SJCRH30 (cell line): ENCODE data around the gene ZDHHC17. TPM values are rescaled to one million over a fixed set of nuclear protein-coding genes. Genes with fewer than 3 reads are reported as not detected.

Experiments used
- DNase-seq, 2 experiments: peaks; one replicate each; pipeline ENCODE4 v3.0.0-alpha.2; 2015 to 2020
- H3K27ac ChIP-seq: fragments of 250-450 bp; sonication (Bioruptor Pico); 2 replicates; pipeline ENCODE4 v1.5.1; 2020; ENCODE audit warnings: mild to moderate bottlenecking, moderate library complexity
- H3K27me3 ChIP-seq: fragments of 250-450 bp; sonication (Bioruptor Pico); 2 replicates; pipeline ENCODE4 v1.5.1; 2020; ENCODE audit warnings: mild to moderate bottlenecking, moderate library complexity
- H3K36me3 ChIP-seq: fragments of 250-450 bp; sonication (Bioruptor Pico); 2 replicates; pipeline ENCODE4 v1.5.1; 2020; ENCODE audit warnings: mild to moderate bottlenecking, moderate library complexity
- H3K4me1 ChIP-seq: fragments of 250-450 bp; sonication (Bioruptor Pico); 2 replicates; pipeline ENCODE4 v1.5.1; 2020; ENCODE audit warnings: mild to moderate bottlenecking, moderate library complexity
- H3K4me3 ChIP-seq: fragments of 250-450 bp; sonication (Bioruptor Pico); 2 replicates; pipeline ENCODE4 v1.5.1; 2020; ENCODE audit warnings: mild to moderate bottlenecking, moderate library complexity
- H3K9me3 ChIP-seq: fragments of 250-450 bp; sonication (Bioruptor Pico); replicated peaks from 2 replicates; pipeline ENCODE4 v1.5.1; 2020; ENCODE audit warnings: mild to moderate bottlenecking, moderate library complexity
- total RNA-seq: library from RNA; depleted of rRNA; stranded (reverse); fragments of >200 nt; shearing (Covaris generic); gene quantifications from 2 replicates; pipeline ENCODE4 v1.2.3, GENCODE V29; 2014; rRNA removed

Gene ZDHHC17
- total RNA-seq, 1 experiment from 2014 or later = 41.3 TPM

DNA sequence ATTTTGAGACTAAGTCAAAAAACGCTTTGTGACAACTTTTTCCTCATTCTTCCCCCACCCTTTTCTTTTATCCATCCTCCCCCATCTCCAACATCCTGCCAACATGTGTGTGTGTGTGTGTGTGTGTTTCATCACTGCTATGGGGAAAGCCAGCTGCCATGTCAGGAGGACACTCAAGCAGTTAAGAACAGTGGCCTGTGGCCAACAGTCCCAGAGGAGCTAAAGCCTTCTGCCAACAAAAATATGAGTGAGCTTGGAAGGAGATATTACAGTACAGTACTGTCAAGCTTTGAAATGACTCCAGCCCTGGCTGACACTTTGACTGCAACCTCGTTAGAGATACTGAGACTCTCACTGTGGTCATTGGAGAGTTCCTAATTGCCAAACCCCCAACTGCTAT is 119.9 kb downstream of the ZDHHC17 start:
- DNase-seq = peak; percentile 40 to 41
- no peaks in the 10 kb centered on the region for H3K27me3 ChIP-seq
- no peaks in the 10 kb centered on the region for H3K36me3 ChIP-seq
- H3K4me1 ChIP-seq = peaks cover 11% of the 10 kb centered on the region; the same call in 1 of the 2 replicates
- no peak overlapping the region for H3K4me3 ChIP-seq
- H3K27ac ChIP-seq = no peak overlapping the region
- no peaks in the 10 kb centered on the region for H3K9me3 ChIP-seq

DNA sequence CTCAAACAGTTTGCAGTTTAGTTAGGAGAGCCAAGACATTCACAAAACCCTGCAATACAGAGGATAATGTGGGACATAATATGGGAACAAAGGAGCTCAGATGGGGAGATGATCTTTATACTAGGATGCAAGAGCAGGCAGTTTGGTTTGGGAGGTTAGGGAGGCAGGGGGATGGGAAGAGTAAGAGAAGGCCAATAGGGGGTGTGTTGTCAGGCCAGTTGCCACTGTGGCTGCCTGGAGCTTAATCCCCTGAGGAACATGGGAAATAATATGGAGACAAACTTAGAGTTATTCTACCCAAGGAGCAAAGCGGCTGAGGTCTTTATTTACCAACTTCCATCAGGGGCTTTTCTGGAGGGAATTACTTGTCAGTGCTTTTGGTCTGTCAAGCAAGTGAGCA is 124.9 kb downstream of the ZDHHC17 start:
- no peak overlapping the region for H3K4me3 ChIP-seq
- no peaks in the 10 kb centered on the region for H3K36me3 ChIP-seq
- H3K27me3 ChIP-seq = no peaks in the 10 kb centered on the region
- H3K9me3 ChIP-seq = no peaks in the 10 kb centered on the region
- no peaks in the 10 kb centered on the region for H3K4me1 ChIP-seq
- no peak overlapping the region for H3K27ac ChIP-seq
- no peak for DNase-seq

DNA sequence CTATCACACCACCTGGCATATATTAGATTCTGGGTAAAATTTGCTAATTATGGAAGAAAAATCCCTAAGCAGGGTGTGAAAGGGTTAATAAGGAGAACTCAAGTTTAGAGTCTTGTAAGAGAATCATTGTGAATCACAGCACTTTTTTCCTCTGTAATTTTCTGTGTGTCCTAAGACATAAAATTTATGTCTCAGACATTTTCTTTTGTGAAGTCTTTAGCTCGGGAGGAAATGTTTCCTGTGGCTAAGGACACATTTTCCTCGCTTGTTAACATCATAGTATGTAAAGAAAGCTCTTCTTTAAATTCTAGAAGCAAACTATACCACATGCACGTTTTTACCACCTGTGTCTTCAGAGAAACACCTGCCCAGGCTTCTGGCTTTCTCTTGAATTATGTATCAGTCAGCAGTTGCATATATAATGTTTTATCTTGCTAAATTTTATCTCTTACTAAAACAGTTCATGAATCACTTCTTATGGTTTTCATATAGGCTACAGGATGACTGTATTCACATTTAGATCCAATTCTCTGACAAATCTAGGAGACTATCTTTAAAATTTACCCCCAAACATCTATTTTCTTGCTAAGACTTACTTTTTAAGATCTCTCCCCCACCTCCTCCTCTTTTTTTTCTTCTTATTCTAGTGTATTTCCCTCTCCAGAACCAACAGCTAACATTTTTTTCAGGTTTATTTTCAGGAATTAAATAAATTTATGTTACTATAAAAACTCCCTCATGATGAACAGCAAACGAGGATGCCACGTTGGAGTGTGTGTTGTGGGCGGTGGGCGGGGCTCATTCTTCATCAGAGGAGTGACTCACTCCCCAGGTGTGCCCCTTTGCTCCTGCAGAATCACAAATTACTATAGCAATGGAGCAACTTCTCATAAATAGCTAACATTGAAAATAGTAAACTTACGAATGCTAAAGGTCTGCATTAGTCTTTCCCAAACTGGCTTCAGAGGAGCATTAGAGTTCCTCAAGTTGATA is 126.5 kb downstream of the ZDHHC17 start:
- Histone ChIP-seq H3K4me3 (no peak overlapping the region), H3K4me1 (no peaks in the 10 kb centered on the region), H3K27me3 (no peaks in the 10 kb centered on the region), H3K27ac (no peak overlapping the region), H3K9me3 (no peaks in the 10 kb centered on the region), H3K36me3 (no peaks in the 10 kb centered on the region)
- no peak for DNase-seq

DNA sequence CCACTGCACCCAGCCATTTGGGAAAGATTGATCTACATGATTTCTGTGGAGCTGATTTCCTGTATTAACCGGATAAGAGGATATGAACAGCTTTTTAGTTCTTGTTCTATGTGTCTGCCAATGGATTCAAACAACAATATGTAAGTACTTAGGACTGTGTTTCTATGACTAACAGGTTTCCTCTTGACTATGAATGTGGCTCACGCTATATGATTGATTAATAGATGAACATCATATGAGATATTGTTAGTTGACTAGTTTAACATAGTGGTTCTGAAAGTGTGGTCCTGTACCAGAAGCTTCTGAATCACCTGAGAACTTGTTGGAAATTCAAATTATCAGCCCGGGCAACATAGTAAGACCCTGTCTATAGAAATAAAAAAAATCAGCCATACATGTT is 127.7 kb downstream of the ZDHHC17 start:
- H3K27ac ChIP-seq = no peak overlapping the region
- no peaks in the 10 kb centered on the region for H3K4me1 ChIP-seq
- H3K27me3 ChIP-seq = no peaks in the 10 kb centered on the region
- DNase-seq = no peak
- H3K36me3 ChIP-seq = no peaks in the 10 kb centered on the region
- no peak overlapping the region for H3K4me3 ChIP-seq
- H3K9me3 ChIP-seq = no peaks in the 10 kb centered on the region

DNA sequence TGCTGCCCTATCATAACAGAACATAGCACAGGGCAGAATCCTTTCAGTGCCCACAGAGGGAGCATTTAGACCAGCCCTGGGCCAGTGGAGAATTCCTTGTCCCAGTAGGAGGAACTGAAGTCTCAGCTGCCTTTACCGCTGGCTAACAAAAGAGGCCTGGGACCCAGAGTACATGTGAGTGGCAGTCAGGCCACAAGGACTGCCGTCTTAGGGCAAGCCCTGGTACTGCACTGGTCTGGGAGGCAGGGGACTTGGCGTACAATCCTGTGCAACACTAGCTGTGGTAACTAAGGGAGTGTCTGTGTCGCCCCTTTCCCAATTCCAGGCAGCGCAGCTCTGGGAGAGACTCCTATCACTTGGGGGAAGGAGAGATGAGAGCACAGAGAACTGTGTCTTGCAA is 131.9 kb downstream of the ZDHHC17 start:
- H3K27ac ChIP-seq = no peak overlapping the region
- H3K4me1 ChIP-seq = no peaks in the 10 kb centered on the region
- no peaks in the 10 kb centered on the region for H3K9me3 ChIP-seq
- no peak overlapping the region for H3K4me3 ChIP-seq
- DNase-seq = no peak
- H3K27me3 ChIP-seq = no peaks in the 10 kb centered on the region
- no peaks in the 10 kb centered on the region for H3K36me3 ChIP-seq

DNA sequence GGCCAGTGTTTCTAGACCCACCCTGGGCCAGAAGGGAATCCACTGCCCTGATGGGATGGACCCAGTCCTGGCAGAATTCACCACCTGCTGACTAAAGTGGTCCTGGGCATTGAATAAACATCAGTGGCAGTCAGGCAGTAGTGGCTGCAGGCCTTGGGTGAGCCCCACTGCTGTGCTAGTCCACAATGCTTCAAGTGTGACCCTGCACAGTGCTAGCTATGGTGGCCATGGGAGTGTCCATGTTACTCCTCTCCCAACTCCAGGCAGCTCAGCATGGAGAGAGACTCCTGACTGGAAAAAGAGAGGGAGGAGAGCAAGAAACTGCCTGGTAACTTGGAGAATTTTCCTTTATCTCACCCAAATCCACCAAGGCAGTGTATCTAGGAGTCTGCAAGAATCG is 132.4 kb downstream of the ZDHHC17 start:
- H3K4me3 ChIP-seq = no peak overlapping the region
- no peaks in the 10 kb centered on the region for H3K4me1 ChIP-seq

DNA sequence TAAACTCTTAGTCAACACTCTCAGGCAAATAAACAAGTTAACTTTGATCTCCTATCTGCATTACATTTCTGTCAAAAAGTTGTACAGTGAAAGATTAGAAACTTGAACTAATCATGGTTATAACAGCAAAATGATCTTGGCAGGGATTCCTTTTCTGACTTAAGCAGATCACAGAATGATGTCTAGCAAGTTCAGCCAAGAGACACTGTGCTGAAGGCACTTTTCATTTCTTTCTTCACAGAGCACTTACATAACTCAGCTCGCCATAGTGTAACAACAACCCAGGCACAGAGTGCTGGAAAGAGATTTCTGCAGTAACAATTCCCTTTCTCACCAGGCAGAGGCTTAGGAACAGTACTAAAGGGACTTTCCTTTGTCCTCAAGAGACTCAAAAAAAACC is 134.5 kb downstream of the ZDHHC17 start:
- Histone ChIP-seq H3K27me3 (no peaks in the 10 kb centered on the region), H3K9me3 (no peaks in the 10 kb centered on the region), H3K36me3 (no peaks in the 10 kb centered on the region), H3K4me1 (no peaks in the 10 kb centered on the region), H3K27ac (no peak overlapping the region), H3K4me3 (no peak overlapping the region)
- DNase-seq = no peak

More for the DNA sequence above, 132.4 kb downstream of the ZDHHC17 start:
- no peak for DNase-seq
- no peaks in the 10 kb centered on the region for H3K36me3 ChIP-seq
- no peaks in the 10 kb centered on the region for H3K9me3 ChIP-seq
- H3K27ac ChIP-seq = no peak overlapping the region
- no peaks in the 10 kb centered on the region for H3K27me3 ChIP-seq

DNA sequence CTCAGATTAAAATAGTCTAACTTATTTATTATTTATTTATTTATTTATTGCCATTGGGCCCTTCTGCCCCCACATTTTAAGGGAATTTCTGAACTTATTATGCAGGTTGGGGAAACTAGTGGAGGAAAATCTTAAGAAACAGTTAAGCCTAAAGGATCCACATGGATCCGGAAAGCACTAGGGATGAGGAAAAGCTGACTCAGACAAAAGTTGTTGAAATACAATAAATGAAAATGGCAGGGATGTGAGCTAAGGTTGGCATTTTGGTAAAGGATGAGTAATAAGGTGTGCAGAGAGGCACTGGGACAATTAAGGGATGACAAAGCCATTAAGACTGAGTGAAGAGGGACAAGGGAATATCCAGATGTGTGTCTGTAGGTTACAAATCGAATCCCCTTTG is 135.6 kb downstream of the ZDHHC17 start:
- Histone ChIP-seq H3K9me3 (no peaks in the 10 kb centered on the region), H3K27me3 (no peaks in the 10 kb centered on the region), H3K4me3 (no peak overlapping the region), H3K27ac (no peak overlapping the region), H3K36me3 (no peaks in the 10 kb centered on the region), H3K4me1 (no peaks in the 10 kb centered on the region)
- no peak for DNase-seq

DNA sequence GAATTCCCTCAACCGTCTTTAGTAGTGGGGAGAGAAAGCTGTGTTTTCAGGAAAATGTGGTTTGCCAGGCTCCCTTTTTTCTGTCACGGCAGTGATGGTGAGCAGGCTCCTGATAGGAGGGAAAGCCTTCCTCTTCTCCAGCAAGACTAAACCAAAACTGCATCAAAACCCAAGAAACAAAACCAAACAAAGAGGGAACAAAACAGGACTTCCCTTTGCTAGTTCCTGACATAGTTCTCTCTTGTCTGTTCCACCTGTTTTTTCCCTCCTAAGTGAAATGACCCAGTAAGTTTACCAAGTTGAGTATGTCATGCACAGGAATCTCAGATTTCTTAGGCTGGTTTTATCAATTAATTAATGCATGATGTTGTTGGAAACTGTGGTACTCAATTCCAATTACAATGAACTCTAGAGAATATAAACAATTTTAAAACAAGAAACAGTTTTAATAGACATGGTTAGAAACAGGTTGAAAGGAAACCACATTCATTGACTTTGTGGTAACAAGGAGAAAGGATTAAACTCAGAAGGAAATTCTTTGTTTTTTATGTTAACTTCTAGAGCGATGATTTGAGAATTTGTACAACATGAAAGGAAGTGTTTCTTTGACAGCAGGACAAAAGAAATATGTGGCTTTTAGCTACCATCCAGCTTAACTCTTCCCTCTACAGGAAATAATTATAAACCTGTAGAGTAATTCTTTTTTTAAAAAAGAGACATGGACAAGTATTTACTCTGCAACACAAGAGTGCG is 137.9 kb downstream of the ZDHHC17 start:
- H3K36me3 ChIP-seq = no peaks in the 10 kb centered on the region
- no peaks in the 10 kb centered on the region for H3K9me3 ChIP-seq
- H3K27ac ChIP-seq = no peak overlapping the region
- no peaks in the 10 kb centered on the region for H3K4me1 ChIP-seq
- no peak for DNase-seq
- H3K27me3 ChIP-seq = no peaks in the 10 kb centered on the region
- H3K4me3 ChIP-seq = no peak overlapping the region

Other genes with a start within 250 kb of the ZDHHC17 start
- 54.7 and 64.0 TPM in 2 replicates for gene OSBPL8, start 204.3 kb upstream of the ZDHHC17 start, total RNA-seq
- 129 and 131 TPM in 2 replicates for gene CSRP2, start 114.9 kb downstream of the ZDHHC17 start, total RNA-seq